GM20000 (cell line): ENCODE results near the gene ATP1A3.

Experiments
- DNase-seq: peaks from one replicate; pipeline ENCODE4 v3.0.0; 2012; ENCODE audit warnings: low spot score
- CTCF ChIP-seq: IDR thresholded peaks from 2 replicates; pipeline ENCODE4 v1.5.1; 2012; ENCODE audit warnings: mild to moderate bottlenecking, control low read depth; ENCODE audit errors: extremely low read depth, missing control alignments

The ATP1A3 gene

GRCh38 chr19:41918653-41919244 is 75.3 kb downstream of the ATP1A3 start:
- no peak for TF ChIP-seq CTCF
- DNase-seq, result no peak

GRCh38 chr19:41918095-41918494 is 75.9 kb downstream of the ATP1A3 start:
- no peak for TF ChIP-seq CTCF
- DNase-seq, result no peak

GRCh38 chr19:41917676-41918075 is 76.4 kb downstream of the ATP1A3 start:
- DNase-seq, result no peak
- no peak for TF ChIP-seq CTCF
